Keratinocyte (primary cell): ENCODE data around the gene ASB15. TPM values are rescaled to one million over a fixed set of nuclear protein-coding genes. Genes with fewer than 3 reads are reported as not detected.

Source experiments
- DNase-seq: peaks from one replicate; pipeline ENCODE4 v3.0.0-alpha.2; 2011; ENCODE audit warnings: low read depth, missing footprints, low spot score
- FAIRE-seq: peaks from 2 replicates; lab custom pipeline; 2011; peaks lifted over from hg19 to GRCh38; lab: Jason Lieb, UNC
- H2AFZ ChIP-seq: 2 replicates; pipeline ENCODE4 v1.6.0; 2012; ENCODE audit warnings: low read length, control low read depth, inconsistent platforms; ENCODE audit not compliant: control insufficient read depth
- H3K27ac ChIP-seq: 2 replicates; pipeline ENCODE4 v1.5.1; 2011; ENCODE audit warnings: low read length; ENCODE audit not compliant: control insufficient read depth, insufficient read depth
- H3K27me3 ChIP-seq: 3 replicates; pipeline ENCODE4 v1.6.0; 2011; ENCODE audit warnings: low read length; ENCODE audit not compliant: control insufficient read depth, insufficient read depth; ENCODE audit errors: extremely low read depth
- H3K36me3 ChIP-seq, 2 experiments: 2 replicates in 1 of 2; 3 replicates in 1 of 2; pipeline ENCODE4 v1.5.1; 2011; ENCODE audit warnings: low read length in 2 of 2, mild to moderate bottlenecking in 1 of 2; ENCODE audit not compliant: control insufficient read depth in 2 of 2, insufficient read depth in 2 of 2; ENCODE audit errors: extremely low read depth in 1 of 2
- H3K4me1 ChIP-seq: 3 replicates; pipeline ENCODE4 v1.5.1; 2011; ENCODE audit warnings: low read length; ENCODE audit not compliant: control insufficient read depth, insufficient read depth; ENCODE audit errors: extremely low read depth
- H3K4me2 ChIP-seq: 3 replicates; pipeline ENCODE4 v1.6.0; 2011; ENCODE audit warnings: low read depth, low read length; ENCODE audit not compliant: control insufficient read depth, insufficient read depth; ENCODE audit errors: extremely low read depth
- H3K4me3 ChIP-seq, 3 experiments: fragments of 200-600 bp in 1 of 3; sonication (generic) in 1 of 3; 2 replicates in 2 of 3; 3 replicates in 1 of 3; pipeline ENCODE4 v1.5.1; 2011 to 2016; ENCODE audit warnings: low read length in 3 of 3, mild to moderate bottlenecking in 3 of 3, control low read depth in 2 of 3, inconsistent platforms in 1 of 3, low read depth in 1 of 3, mixed read lengths in 1 of 3, mixed run types in 1 of 3, moderate library complexity in 1 of 3; ENCODE audit not compliant: control insufficient read depth in 2 of 3, insufficient read depth in 2 of 3; ENCODE audit errors: extremely low read depth in 1 of 3
- H3K79me2 ChIP-seq: 2 replicates; pipeline ENCODE4 v1.6.0; 2012; ENCODE audit warnings: low read length; ENCODE audit not compliant: control insufficient read depth, insufficient read depth
- H3K9ac ChIP-seq: 3 replicates; pipeline ENCODE4 v1.6.0; 2011; ENCODE audit warnings: low read length; ENCODE audit not compliant: control insufficient read depth, insufficient read depth; ENCODE audit errors: extremely low read depth
- H3K9me1 ChIP-seq: 3 replicates; pipeline ENCODE4 v1.6.0; 2011; ENCODE audit warnings: low read length; ENCODE audit not compliant: control insufficient read depth, insufficient read depth; ENCODE audit errors: extremely low read depth
- H3K9me3 ChIP-seq: 2 replicates; pipeline ENCODE4 v1.5.1; 2012; ENCODE audit warnings: low read depth, low read length; ENCODE audit not compliant: control insufficient read depth
- H4K20me1 ChIP-seq: 3 replicates; pipeline ENCODE4 v1.6.0; 2011; ENCODE audit warnings: low read length; ENCODE audit not compliant: control insufficient read depth, insufficient read depth; ENCODE audit errors: extremely low read depth
- CTCF ChIP-seq, 3 experiments: IDR thresholded peaks in 1 of 3; conservative IDR thresholded peaks in 1 of 3; optimal IDR thresholded peaks in 1 of 3; 2 replicates in 2 of 3; 3 replicates in 1 of 3; pipeline versions ENCODE3 to v1.5.1; 2011; ENCODE audit warnings: low read length in 3 of 3, mild to moderate bottlenecking in 3 of 3, moderate library complexity in 2 of 3, control low read depth in 1 of 3, inconsistent platforms in 1 of 3; ENCODE audit not compliant: insufficient read depth in 2 of 3; ENCODE audit errors: extremely low read depth in 1 of 3
- EZH2 ChIP-seq: IDR thresholded peaks from one replicate; pipeline ENCODE4 v1.6.1; 2012; ENCODE audit warnings: inconsistent platforms, mild to moderate bottlenecking, low read length, moderate library complexity
- dilution Hi-C: fragments of 300-500 bp; cut with MboI; formaldehyde crosslinking; loops from one replicate; pipeline ENCODE4 v1.7.0; 2020; ENCODE audit warnings: low sequenced_read_pairs; ENCODE audit not compliant: extremely low pct_ligation_motif_present
- polyA plus RNA-seq, 5 experiments: library from polyadenylated mRNA; depleted of rRNA in 3 of 5; stranded (reverse) in 3 of 5; stranded (forward) in 1 of 5; unstranded in 1 of 5; fragments of >200 nt; gene quantifications; 1 replicate in 1 of 5; 2 replicates in 3 of 5; 3 replicates in 1 of 5; pipeline versions ENCODE4 v1.2.1 to v1.2.3, GENCODE V29; 2011 to 2012; ENCODE audit warnings: missing spikeins in 2 of 5, low read depth in 1 of 5, low replicate concordance in 1 of 5

Gene ASB15
- polyA plus RNA-seq, 1 donor (not counting 4 experiments of a cell fraction or from before 2014, with no cell fraction given) = not detected

GRCh38 chr7:123609883-123610239, 8.2 kb downstream of the ASB15 start:
- Histone ChIP-seq H3K27me3 (no peaks in the 10 kb centered on the region), H3K9me3 (no peaks in the 10 kb centered on the region), H2AFZ (no peak overlapping the region), H3K27ac (no peak overlapping the region), H4K20me1 (no peaks in the 10 kb centered on the region), H3K36me3 (no peaks in the 10 kb centered on the region), H3K4me3 (no peak overlapping the region), H3K4me2 (no peak overlapping the region), H3K4me1 (no peaks in the 10 kb centered on the region), H3K9me1 (no peaks in the 10 kb centered on the region), H3K9ac (no peak overlapping the region), H3K79me2 (no peaks in the 10 kb centered on the region)
- no peak for DNase-seq
- dilution Hi-C loops = no loop called here
- no peak for FAIRE-seq
- TF ChIP-seq CTCF (optimal IDR thresholded peaks at IDR 0.05 in 1 of 3, IDR thresholded peaks at IDR 0.05 in 1 of 3, conservative IDR thresholded peaks at IDR 0.05 in 1 of 3; ENCODE audit: extremely low read depth in 1 of 3, insufficient read depth in 2 of 3, low read length in 3 of 3) (no peak), EZH2 (no peak)

GRCh38 chr7:123612024-123612423, 10.4 kb downstream of the ASB15 start:
- Histone ChIP-seq H3K27ac (no peak overlapping the region), H3K9me1 (no peaks in the 10 kb centered on the region), H3K36me3 (no peaks in the 10 kb centered on the region), H3K9me3 (no peaks in the 10 kb centered on the region), H3K4me2 (no peak overlapping the region), H3K4me3 (no peak overlapping the region), H4K20me1 (no peaks in the 10 kb centered on the region), H3K4me1 (no peaks in the 10 kb centered on the region), H3K27me3 (no peaks in the 10 kb centered on the region), H2AFZ (no peak overlapping the region), H3K79me2 (no peaks in the 10 kb centered on the region), H3K9ac (no peak overlapping the region)
- dilution Hi-C loops = no loop called here
- no peak for TF ChIP-seq CTCF (optimal IDR thresholded peaks at IDR 0.05 in 1 of 3, IDR thresholded peaks at IDR 0.05 in 1 of 3, conservative IDR thresholded peaks at IDR 0.05 in 1 of 3; ENCODE audit: extremely low read depth in 1 of 3, insufficient read depth in 2 of 3, low read length in 3 of 3)
- no peak for TF ChIP-seq EZH2
- DNase-seq (no peak), FAIRE-seq (no peak)
